ENCODE data around the gene GABRA4. TPM values are rescaled to one million over a fixed set of nuclear protein-coding genes. Genes with fewer than 3 reads are reported as not detected.

The GABRA4 gene
- total RNA-seq, 4 donors from 2014 or later: 0.08 TPM; not detected in 3

DNA sequence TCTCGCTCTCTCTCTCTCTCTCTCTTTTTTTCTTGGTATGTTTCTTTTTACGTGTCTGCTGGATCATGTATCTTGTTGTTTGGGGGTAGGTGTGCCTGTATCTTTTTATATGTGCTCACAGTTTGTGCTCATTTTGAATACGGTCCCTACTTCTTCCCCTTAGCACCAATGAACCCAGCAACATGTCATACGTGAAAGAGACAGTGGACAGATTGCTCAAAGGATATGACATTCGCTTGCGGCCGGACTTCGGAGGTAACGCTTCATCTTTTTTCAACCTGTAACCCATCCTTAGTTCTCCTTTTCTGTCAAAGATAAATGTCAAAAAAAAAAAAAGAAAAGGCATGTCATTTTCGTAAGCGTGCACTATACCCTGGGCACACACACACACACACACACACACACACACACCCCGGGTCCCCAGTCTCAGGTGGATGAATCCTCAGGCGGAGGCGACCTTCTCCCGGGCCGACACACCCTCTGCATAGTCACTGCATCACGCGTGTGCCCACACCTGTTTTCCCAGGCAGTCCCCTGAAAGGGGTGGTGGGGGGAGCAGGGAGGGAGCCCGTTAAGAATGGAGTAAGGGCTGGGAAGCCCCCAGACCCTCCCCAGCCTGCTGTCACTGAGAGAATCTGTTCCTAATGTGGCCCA is 38.5 kb upstream of the GABRA4 start:
- intact Hi-C loops (cut with DNase I): loop anchor here (10.0 kb wide), 1 partner anchor 187 kb away; no protein-coding TSS in a partner anchor
- WGBS, 2 donors: 1 to 3% methylated on average over 18 of the region's 19 CpGs
- H3K27me3 ChIP-seq: no peaks in the 10 kb centered on the region

DNA sequence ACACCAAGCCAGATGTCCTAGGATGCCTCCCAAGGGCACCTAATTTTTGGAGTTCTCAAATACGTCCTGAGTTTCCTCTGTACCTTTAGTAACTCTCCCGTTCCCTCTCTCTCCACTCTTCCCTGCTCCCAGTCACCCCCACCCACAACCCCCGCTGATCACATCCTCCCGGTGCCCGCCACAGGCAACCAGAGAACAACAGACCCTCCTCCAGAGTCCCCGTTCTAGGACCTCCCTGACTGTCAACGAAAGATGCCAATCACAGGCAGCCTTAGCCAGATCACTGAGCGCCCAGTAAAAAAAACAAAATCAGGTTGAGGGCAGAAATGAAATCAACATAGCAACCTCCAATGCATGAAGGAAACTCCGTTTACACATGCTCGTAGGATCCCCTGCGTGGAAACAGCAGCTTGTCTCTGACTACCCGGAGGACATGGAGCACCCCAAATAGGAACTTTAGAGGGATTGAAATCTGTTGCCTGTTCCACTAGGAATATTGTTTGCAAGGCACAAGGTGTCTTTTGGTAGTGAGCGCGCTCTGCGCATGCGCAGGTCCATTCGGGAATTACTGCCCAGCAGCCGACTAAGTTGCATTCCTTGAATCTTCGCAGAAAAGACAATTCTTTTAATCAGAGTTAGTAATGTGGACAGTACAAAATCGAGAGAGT is 37.8 kb upstream of the GABRA4 start, which contains the start of gene GABRB1:
Gene GABRB1 (plus strand): TSS at position 557 of the 668 bp plus-strand sequence.
- no peaks in the 10 kb centered on the region for H3K27me3 ChIP-seq
- 4% methylated on average over 20 of the region's 20 CpGs for WGBS, 2 donors
- H3K4me1 ChIP-seq: peaks cover 0 to 4% of the 10 kb centered on the region in 2 donors
- TF ChIP-seq POLR2A (IDR thresholded peaks at IDR 0.05): no peak
- TF ChIP-seq, protein P1, sequence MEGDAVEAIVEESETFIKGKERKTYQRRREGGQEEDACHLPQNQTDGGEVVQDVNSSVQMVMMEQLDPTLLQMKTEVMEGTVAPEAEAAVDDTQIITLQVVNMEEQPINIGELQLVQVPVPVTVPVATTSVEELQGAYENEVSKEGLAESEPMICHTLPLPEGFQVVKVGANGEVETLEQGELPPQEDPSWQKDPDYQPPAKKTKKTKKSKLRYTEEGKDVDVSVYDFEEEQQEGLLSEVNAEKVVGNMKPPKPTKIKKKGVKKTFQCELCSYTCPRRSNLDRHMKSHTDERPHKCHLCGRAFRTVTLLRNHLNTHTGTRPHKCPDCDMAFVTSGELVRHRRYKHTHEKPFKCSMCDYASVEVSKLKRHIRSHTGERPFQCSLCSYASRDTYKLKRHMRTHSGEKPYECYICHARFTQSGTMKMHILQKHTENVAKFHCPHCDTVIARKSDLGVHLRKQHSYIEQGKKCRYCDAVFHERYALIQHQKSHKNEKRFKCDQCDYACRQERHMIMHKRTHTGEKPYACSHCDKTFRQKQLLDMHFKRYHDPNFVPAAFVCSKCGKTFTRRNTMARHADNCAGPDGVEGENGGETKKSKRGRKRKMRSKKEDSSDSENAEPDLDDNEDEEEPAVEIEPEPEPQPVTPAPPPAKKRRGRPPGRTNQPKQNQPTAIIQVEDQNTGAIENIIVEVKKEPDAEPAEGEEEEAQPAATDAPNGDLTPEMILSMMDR (IDR thresholded peaks at IDR 0.05): no peak
- no peaks in the 10 kb centered on the region for H3K9me3 ChIP-seq
- H3K4me3 ChIP-seq (replicated peaks in 1 of 3): peak within 1 kb of the TSS in 2 of 3 donors; percentile 17 to 30
- H3K36me3 ChIP-seq: no peaks in the 10 kb centered on the region
- intact Hi-C loops (cut with DNase I): loop anchor here (10.0 kb wide), 1 partner anchor 186 kb away; no protein-coding TSS in a partner anchor
- no peak within 1 kb of the TSS for H3K27ac ChIP-seq
- peak; percentile 66 to 77 for DNase-seq

More for the DNA sequence above, 38.5 kb upstream of the GABRA4 start:
- Histone ChIP-seq H3K27ac (no peak overlapping the region), H3K4me3 (replicated peaks in 1 of 3) (peak overlapping the region in 2 of 3 donors; percentile 10 to 30), H3K4me1 (peaks cover 0 to 4% of the 10 kb centered on the region in 2 donors), H3K9me3 (no peaks in the 10 kb centered on the region), H3K36me3 (no peaks in the 10 kb centered on the region)
- TF ChIP-seq, protein P1 (IDR thresholded peaks at IDR 0.05): no peak
- TF ChIP-seq POLR2A (IDR thresholded peaks at IDR 0.05): no peak
- peak; percentile 3 to 11 for DNase-seq

DNA sequence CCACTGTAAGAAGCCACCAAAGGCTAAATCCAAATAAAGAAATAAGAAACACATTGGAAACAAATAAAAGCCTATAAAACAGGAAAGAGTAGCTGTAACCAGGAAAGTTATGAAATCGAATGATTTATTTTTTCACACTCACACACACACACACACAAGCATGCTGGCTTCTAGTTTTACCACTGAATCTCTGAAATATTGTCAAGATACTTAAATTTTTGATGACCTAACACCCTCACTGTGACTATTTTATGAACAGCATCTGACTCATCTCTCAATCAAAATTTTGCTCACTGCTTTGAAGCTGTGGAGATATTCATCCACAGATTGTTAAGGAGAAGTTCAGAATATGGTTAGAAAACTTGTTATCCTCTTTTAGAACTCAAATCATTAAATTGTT is 24.1 kb upstream of the GABRA4 start:
- Histone ChIP-seq H3K4me3 (replicated peaks in 1 of 3) (no peak overlapping the region), H3K36me3 (no peaks in the 10 kb centered on the region), H3K27ac (no peak overlapping the region), H3K27me3 (no peaks in the 10 kb centered on the region), H3K9me3 (no peaks in the 10 kb centered on the region), H3K4me1 (no peaks in the 10 kb centered on the region)
- WGBS, 2 donors: 87 to 88% methylated on average over 1 of the region's 1 CpG
- intact Hi-C loops (cut with DNase I): no loop called here
- DNase-seq: no peak
- TF ChIP-seq, protein P1 (IDR thresholded peaks at IDR 0.05): no peak
- no peak for TF ChIP-seq POLR2A (IDR thresholded peaks at IDR 0.05)

DNA sequence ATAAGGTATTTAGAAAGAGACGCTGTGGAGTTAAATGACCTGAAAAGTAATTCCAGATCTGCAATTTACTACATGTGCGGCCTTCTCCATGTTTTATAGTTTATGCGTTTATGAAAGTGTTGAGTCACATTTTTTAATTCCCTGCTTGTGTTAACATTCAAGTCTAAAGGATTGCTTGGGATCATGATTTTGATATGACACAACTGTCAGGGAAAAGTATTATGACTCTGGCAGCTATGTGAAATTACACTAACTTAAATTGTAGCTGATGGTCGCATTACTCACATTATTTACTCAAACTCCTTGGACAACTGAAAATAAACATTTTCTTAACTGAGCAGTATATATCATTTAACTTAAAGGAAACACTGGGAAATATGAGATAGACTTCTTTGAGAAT is 23.7 kb upstream of the GABRA4 start:
- TF ChIP-seq POLR2A (IDR thresholded peaks at IDR 0.05): no peak
- TF ChIP-seq, protein P1 (IDR thresholded peaks at IDR 0.05): no peak
- H3K9me3 ChIP-seq: no peaks in the 10 kb centered on the region
- H3K27me3 ChIP-seq: no peaks in the 10 kb centered on the region
- H3K27ac ChIP-seq: no peak overlapping the region
- no peak for DNase-seq
- no peak overlapping the region for H3K4me3 ChIP-seq (replicated peaks in 1 of 3)
- intact Hi-C loops (cut with DNase I): no loop called here
- 87 to 88% methylated on average over 4 of the region's 4 CpGs for WGBS, 2 donors
- H3K36me3 ChIP-seq: no peaks in the 10 kb centered on the region
- no peaks in the 10 kb centered on the region for H3K4me1 ChIP-seq

- TF ChIP-seq, protein P1 (IDR thresholded peaks at IDR 0.05): no peak
- no peak for TF ChIP-seq POLR2A (IDR thresholded peaks at IDR 0.05)
- Histone ChIP-seq H3K27ac (no peak overlapping the region), H3K4me3 (replicated peaks in 1 of 3) (no peak overlapping the region), H3K27me3 (no peaks in the 10 kb centered on the region), H3K4me1 (no peaks in the 10 kb centered on the region), H3K36me3 (no peaks in the 10 kb centered on the region), H3K9me3 (no peaks in the 10 kb centered on the region)
- 83% methylated on average over 3 of the region's 3 CpGs for WGBS, 2 donors
- no peak for DNase-seq
- intact Hi-C loops (cut with DNase I): no loop called here
Measured at GRCh38 chr4:47013373-47013772, 20.0 kb upstream of the GABRA4 start.
